HFFc6 (cell line): ENCODE data around the gene RPS6KB2. TPM values are rescaled to one million over a fixed set of nuclear protein-coding genes. Genes with fewer than 3 reads are reported as not detected.
A peak's percentile ranks its signal among the peaks of the same experiment; 100 is the strongest.
"Not testable (repeated sequence)": the region's sequence is repeated elsewhere in the genome, so short reads cannot be mapped to it uniquely, and the experiment has no call there.

Experiments used
- DNase-seq: peaks from one replicate; pipeline ENCODE4 v3.0.0-alpha.2; 2018
- H3K27ac Mint-ChIP-seq: 2 replicates; pipeline ENCODE4 v1.8.0; 2020; ENCODE audit warnings: mild to moderate bottlenecking, mixed read lengths
- H3K27me3 Mint-ChIP-seq: 2 replicates; pipeline ENCODE4 v1.8.0; 2021; ENCODE audit warnings: mild to moderate bottlenecking, moderate library complexity, mixed read lengths; ENCODE audit not compliant: insufficient read depth
- H3K36me3 Mint-ChIP-seq: 2 replicates; pipeline ENCODE4 v1.8.0; 2021; ENCODE audit warnings: low read depth, mixed read lengths
- H3K4me1 Mint-ChIP-seq: 2 replicates; pipeline ENCODE4 v1.8.0; 2020; ENCODE audit warnings: low read depth, mixed read lengths
- H3K4me3 Mint-ChIP-seq: 2 replicates; pipeline ENCODE4 v1.8.0; 2020; ENCODE audit warnings: mild to moderate bottlenecking, moderate library complexity, mixed read lengths
- H3K9me3 Mint-ChIP-seq: 2 replicates; pipeline ENCODE4 v1.8.0; 2020; ENCODE audit warnings: mild to moderate bottlenecking, mixed read lengths
- CTCF ChIP-seq: fragments of 200-600 bp; sonication (generic); IDR thresholded peaks from 2 replicates; pipeline ENCODE4 v1.5.0; 2021; ENCODE audit warnings: antibody characterized with exemption, mild to moderate bottlenecking
- total RNA-seq, 6 experiments: library from RNA; stranded (reverse); fragmentation: NEBNext Ultra II Directional; extraction: Animal tissue kit (Norgen Biotek cat#: 25700); gene quantifications; 2 replicates in 1 of 6; 3 replicates in 5 of 6; pipeline ENCODE4 v1.2.3, GENCODE V29; 2021

The RPS6KB2 gene
- total RNA-seq, 6 experiments from 2014 or later, result 51.5 to 58.4 (median 55.8) TPM

GRCh38 chr11:67398661-67399563, 29.4 kb upstream of the RPS6KB2 start:
- TF ChIP-seq CTCF, result no peak
- peaks cover 9% of the 10 kb centered on the region for H3K4me1 Mint-ChIP-seq
- H3K27ac Mint-ChIP-seq, result no peak overlapping the region
- H3K4me3 Mint-ChIP-seq, result no peak overlapping the region
- no peaks in the 10 kb centered on the region; the same call in 1 of the 2 replicates for H3K27me3 Mint-ChIP-seq
- H3K9me3 Mint-ChIP-seq, result no peaks in the 10 kb centered on the region
- peaks cover 7% of the 10 kb centered on the region; the same call in 1 of the 2 replicates for H3K36me3 Mint-ChIP-seq
- DNase-seq, result no peak

- H3K36me3 Mint-ChIP-seq, result peaks cover 7% of the 10 kb centered on the region; the same call in 1 of the 2 replicates
- H3K27ac Mint-ChIP-seq, result peak overlapping the region; percentile 59; the same call in 1 of the 2 replicates
- H3K27me3 Mint-ChIP-seq, result no peaks in the 10 kb centered on the region
- TF ChIP-seq CTCF, result no peak
- DNase-seq, result no peak
- H3K9me3 Mint-ChIP-seq, result no peaks in the 10 kb centered on the region
- peaks cover 9% of the 10 kb centered on the region for H3K4me1 Mint-ChIP-seq
- H3K4me3 Mint-ChIP-seq, result peak overlapping the region; percentile 87
Observed at GRCh38 chr11:67400251-67400941, 27.9 kb upstream of the RPS6KB2 start.

DNA sequence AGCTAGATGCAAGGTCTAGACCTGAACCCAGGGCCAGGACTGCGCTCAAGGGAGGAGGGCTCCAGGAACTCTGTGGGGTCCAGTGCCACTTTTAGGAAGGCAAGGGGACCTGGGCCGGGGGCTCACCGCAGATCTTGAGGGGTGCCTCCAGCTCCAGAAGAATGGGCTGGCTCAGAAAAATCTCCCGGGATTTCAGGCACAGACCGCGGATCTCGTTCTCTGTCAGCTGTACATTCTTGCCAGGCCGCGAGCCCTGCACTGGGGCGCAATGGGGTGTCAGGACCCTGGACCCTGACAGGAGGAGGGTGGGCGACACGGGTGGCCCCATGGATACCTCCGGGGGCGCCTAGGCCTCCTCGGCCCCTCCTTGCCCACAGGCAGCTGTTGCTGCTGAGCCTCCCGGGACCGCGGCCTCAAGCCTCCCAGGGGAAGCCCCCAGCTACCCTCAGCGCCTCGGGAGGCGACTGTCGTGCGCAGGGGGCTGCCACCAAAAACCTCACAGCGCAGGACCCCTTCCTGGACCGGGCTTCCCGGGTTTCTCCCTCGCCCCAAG, 27.3 kb upstream of the RPS6KB2 start:
- H3K4me3 Mint-ChIP-seq, result peak overlapping the region; percentile 87
- no peak overlapping the region; the same call in 1 of the 2 replicates for H3K27ac Mint-ChIP-seq
- no peaks in the 10 kb centered on the region for H3K27me3 Mint-ChIP-seq
- DNase-seq, result no peak
- peaks cover 9% of the 10 kb centered on the region for H3K4me1 Mint-ChIP-seq
- no peak; the same call in 1 of the 2 replicates for TF ChIP-seq CTCF
- no peaks in the 10 kb centered on the region for H3K9me3 Mint-ChIP-seq
- H3K36me3 Mint-ChIP-seq, result peaks cover 7% of the 10 kb centered on the region; the same call in 1 of the 2 replicates

GRCh38 chr11:67401495-67402191, 26.7 kb upstream of the RPS6KB2 start, which contains the start of gene PPP1CA:
PPP1CA (minus strand) TSS chr11:67401858; CDS start chr11:67401782, 76 bp downstream.
- H3K4me3 Mint-ChIP-seq, result peak within 1 kb of the TSS; percentile 87
- TF ChIP-seq CTCF, result peak; percentile 76
- no peaks in the 10 kb centered on the region for H3K9me3 Mint-ChIP-seq
- no peaks in the 10 kb centered on the region for H3K27me3 Mint-ChIP-seq
- H3K27ac Mint-ChIP-seq, result peak within 1 kb of the TSS; percentile 74
- H3K4me1 Mint-ChIP-seq, result peaks cover 9% of the 10 kb centered on the region
- peaks cover 7% of the 10 kb centered on the region; the same call in 1 of the 2 replicates for H3K36me3 Mint-ChIP-seq
- peak; percentile 79 for DNase-seq

DNA sequence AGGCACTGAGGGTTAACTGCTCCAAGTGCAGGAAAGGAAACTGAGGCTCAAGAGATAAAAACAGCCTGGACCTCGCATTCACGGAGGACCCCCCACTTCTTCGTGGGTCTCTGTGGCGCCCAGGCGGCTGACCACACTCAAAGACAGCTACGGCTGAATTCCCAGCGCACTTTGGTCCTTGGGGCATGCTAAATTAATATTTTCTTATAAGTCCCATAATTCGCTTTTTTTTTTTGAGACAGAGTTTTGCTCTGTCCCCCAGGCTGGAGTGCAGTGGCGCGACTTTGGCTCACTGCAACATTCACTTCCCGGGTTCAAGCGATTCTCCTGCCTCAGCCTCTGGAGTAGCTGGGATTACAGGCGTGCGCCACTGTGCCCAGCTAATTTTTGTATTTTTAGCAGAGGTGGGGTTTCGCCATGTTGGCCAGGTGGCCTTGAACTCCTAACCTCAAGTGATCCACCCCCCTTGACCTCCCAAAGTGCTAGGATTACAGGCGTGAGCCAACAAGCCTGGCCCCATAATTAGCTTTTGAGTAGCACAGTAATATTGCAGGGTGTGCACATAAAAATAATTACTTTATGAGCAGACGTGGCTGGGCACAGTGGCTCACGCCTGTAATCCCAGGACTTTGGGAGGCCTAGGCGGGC, 26.0 kb upstream of the RPS6KB2 start:
- DNase-seq, H3K4me1 Mint-ChIP-seq, H3K9me3 Mint-ChIP-seq, H3K36me3 Mint-ChIP-seq, H3K27me3 Mint-ChIP-seq: not testable (repeated sequence)
- H3K27ac Mint-ChIP-seq, result peak overlapping the region; percentile 74
- H3K4me3 Mint-ChIP-seq, result peak overlapping the region; percentile 66

GRCh38 chr11:67403085-67403484, 25.2 kb upstream of the RPS6KB2 start:
- H3K4me3 Mint-ChIP-seq, H3K4me1 Mint-ChIP-seq, H3K9me3 Mint-ChIP-seq, H3K27me3 Mint-ChIP-seq, H3K27ac Mint-ChIP-seq, DNase-seq, H3K36me3 Mint-ChIP-seq: not testable (repeated sequence)
